Pancreas (tissue), 10 donors: ENCODE measurements around the gene F2RL2. TPM values are rescaled to one million over a fixed set of nuclear protein-coding genes. Genes with fewer than 3 reads are reported as not detected.
A peak's percentile ranks its signal among the peaks of the same experiment; 100 is the strongest.

ENCODE experiments used
- ATAC-seq, 4 donors: fragments of 200-7000 bp; cut with Tn5 transposase; one replicate each; pipeline versions ENCODE4 v1.8.0 to v1.9.1; 2020; ENCODE audit warnings: mild to moderate bottlenecking in 4 of 4, moderate library complexity in 4 of 4
- DNase-seq, 6 donors: peaks; one replicate each; pipeline ENCODE4 v3.0.0-alpha.2; 2020
- FAIRE-seq: peaks from 2 replicates; lab custom pipeline; 2012; peaks lifted over from hg19 to GRCh38; lab: Jason Lieb, UNC
- H3K27ac ChIP-seq, 4 donors: fragments of 200-600 bp; sonication (generic); 1 replicate in 3 of 4; 2 replicates in 1 of 4; pipeline versions ENCODE4 v1.5.0 to v1.8.0; 2020
- H3K27me3 ChIP-seq, 4 donors: fragments of 200-600 bp; one replicate each; pipeline ENCODE4 v1.8.0; 2021
- H3K36me3 ChIP-seq, 3 donors: fragments of 200-600 bp; sonication (generic) in 1 of 3; one replicate each; pipeline versions ENCODE4 v1.5.0 to v1.8.0; 2020 to 2021
- H3K4me1 ChIP-seq, 3 donors: fragments of 200-600 bp; one replicate each; pipeline ENCODE4 v1.8.0; 2021
- H3K4me3 ChIP-seq, 4 donors: fragments of 200-600 bp; sonication (generic) in 2 of 4; one replicate each; pipeline versions ENCODE4 v1.5.0 to v1.8.0; 2020 to 2021
- H3K9me3 ChIP-seq, 4 donors: fragments of 200-600 bp; one replicate each; pipeline ENCODE4 v1.8.0; 2021
- CTCF ChIP-seq, 4 donors: fragments of 200-600 bp; sonication (generic) in 3 of 4; IDR thresholded peaks; one replicate each; pipeline versions ENCODE4 v1.5.0 to v1.8.0; 2021; ENCODE audit warnings: antibody characterized with exemption in 4 of 4
- WGBS, 2 donors: extraction: QIAGEN DNeasy Blood & Tissue Kit; methylation state at CpG; one replicate each; pipeline ENCODE4 v1.1.7; 2013; 5-methylcytosine and 5-hydroxymethylcytosine counted together
- intact Hi-C, 3 donors: fragments of 100-400 bp; cut with DNase I; formaldehyde crosslinking; loops; one replicate each; pipeline versions ENCODE4 v1.11.1 to v1.14.2; 2022
- polyA plus RNA-seq, 2 donors: library from polyadenylated mRNA; stranded (reverse); fragments of 200-250 nt; gene quantifications; one replicate each; pipeline ENCODE4 v1.2.3, GENCODE V29; 2013
- total RNA-seq, 6 donors: library from RNA; stranded (reverse); fragmentation: NEBNext Ultra II Directional in 4 of 6; extraction: Animal tissue kit (Norgen Biotek cat#: 25700) in 4 of 6; gene quantifications; one replicate each; pipeline versions ENCODE4 v1.2.1 to v1.2.4, GENCODE V29; 2021 to 2023
- donor health status: healthy with polysubstance abuse.
- donor health status: DM: no; HTN: no; CAD: no; lungs with moderate emphysema.
- donor health status: DM: no; HTN: no; CAD: no.
- donor health status: control.
- donor health status: control.
- donor health status: Bipolar disorder and iron deficiency.
- donor health status: DM: yes; HTN: yes; CAD: no.
- donor health status: DM: no; HTN: no; CAD: no.
- donor health status: DM: no; HTN: no; CAD: no.
- donor health status: DM: yes; HTN: yes; CAD: no.

The F2RL2 gene
- total RNA-seq (1 to 10 TPM in 2 of 6 donors, under 1 TPM in 4; 0.04 to 2.2 (median 0.22) TPM), polyA plus RNA-seq (under 1 TPM; 0.04 to 0.40 TPM)

GRCh38 chr5:76622973-76623596, at the start of gene F2RL2:
Gene F2RL2, minus strand, starts transcription at chr5:76623403. Its CDS starts 173 bp downstream, at chr5:76623230.
- H3K4me1 ChIP-seq, result no peaks in the 10 kb centered on the region
- no peak for TF ChIP-seq CTCF (IDR thresholded peaks at IDR 0.05)
- FAIRE-seq, result no peak
- 53 to 55% methylated on average over 7 of the region's 7 CpGs for WGBS, 2 donors
- no peak for DNase-seq
- no peaks in the 10 kb centered on the region for H3K9me3 ChIP-seq
- H3K27me3 ChIP-seq, result no peaks in the 10 kb centered on the region
- H3K4me3 ChIP-seq, result no peak within 1 kb of the TSS
- H3K27ac ChIP-seq, result no peak within 1 kb of the TSS
- intact Hi-C loops, result no loop called here
- no peaks in the 10 kb centered on the region for H3K36me3 ChIP-seq
- ATAC-seq, result peak in 3 of 4 donors; percentile 31 to 55 (median 48)

- H3K4me3 ChIP-seq, result no peak overlapping the region
- WGBS, 2 donors, result 76 to 77% methylated on average over 2 of the region's 2 CpGs
- H3K4me1 ChIP-seq, result no peaks in the 10 kb centered on the region
- DNase-seq (no peak), ATAC-seq (no peak), FAIRE-seq (no peak)
- TF ChIP-seq CTCF (IDR thresholded peaks at IDR 0.05), result no peak
- peaks cover 0 to 48% (median 0%) of the 10 kb centered on the region in 3 donors for H3K36me3 ChIP-seq
- no peaks in the 10 kb centered on the region for H3K27me3 ChIP-seq
- no peak overlapping the region for H3K27ac ChIP-seq
- intact Hi-C loops, result no loop called here
- H3K9me3 ChIP-seq, result no peaks in the 10 kb centered on the region
Observed at GRCh38 chr5:76672242-76672641, 49.0 kb upstream of the F2RL2 start.

GRCh38 chr5:76670508-76670907, 47.3 kb upstream of the F2RL2 start:
- 94 to 98% methylated on average over 3 of the region's 3 CpGs for WGBS, 2 donors

GRCh38 chr5:76669245-76669644, 46.0 kb upstream of the F2RL2 start:
- Histone ChIP-seq H3K4me3 (no peak overlapping the region), H3K27me3 (no peaks in the 10 kb centered on the region), H3K9me3 (no peaks in the 10 kb centered on the region), H3K36me3 (peaks cover 0 to 29% (median 5%) of the 10 kb centered on the region in 3 donors), H3K27ac (no peak overlapping the region), H3K4me1 (no peaks in the 10 kb centered on the region)
- intact Hi-C loops, result no loop called here
- DNase-seq, result no peak
- no peak for ATAC-seq
- no peak for TF ChIP-seq CTCF (IDR thresholded peaks at IDR 0.05)
- 96 to 98% methylated on average over 5 of the region's 5 CpGs for WGBS, 2 donors
- no peak for FAIRE-seq

More at GRCh38 chr5:76670508-76670907, 47.3 kb upstream of the F2RL2 start:
- ATAC-seq (no peak), DNase-seq (no peak), FAIRE-seq (no peak)
- H3K27ac ChIP-seq, result no peak overlapping the region
- intact Hi-C loops, result no loop called here
- H3K4me3 ChIP-seq, result no peak overlapping the region
- no peak for TF ChIP-seq CTCF (IDR thresholded peaks at IDR 0.05)
- H3K4me1 ChIP-seq, result no peaks in the 10 kb centered on the region
- H3K36me3 ChIP-seq, result peaks cover 0 to 37% (median 5%) of the 10 kb centered on the region in 3 donors
- H3K9me3 ChIP-seq, result no peaks in the 10 kb centered on the region
- H3K27me3 ChIP-seq, result no peaks in the 10 kb centered on the region

- FAIRE-seq (no peak), DNase-seq (no peak), ATAC-seq (no peak)
- Histone ChIP-seq H3K4me1 (no peaks in the 10 kb centered on the region), H3K36me3 (peaks cover 0 to 16% (median 5%) of the 10 kb centered on the region in 3 donors), H3K27ac (no peak overlapping the region), H3K27me3 (no peaks in the 10 kb centered on the region), H3K4me3 (no peak overlapping the region), H3K9me3 (no peaks in the 10 kb centered on the region)
- no peak for TF ChIP-seq CTCF (IDR thresholded peaks at IDR 0.05)
- intact Hi-C loops, result no loop called here
- WGBS, 2 donors, result 69 to 76% methylated on average over 2 of the region's 2 CpGs
Observed at GRCh38 chr5:76667495-76667894, 44.3 kb upstream of the F2RL2 start.
